ENCODE results near the gene NEAT1.

- TF ChIP-seq EZH2 (IDR thresholded peaks at IDR 0.05; ENCODE audit: borderline replicate concordance, low read length), result no peak
- TF ChIP-seq CTCF (conservative IDR thresholded peaks at IDR 0.05 in 1 of 2, IDR thresholded peaks at IDR 0.05 in 1 of 2; ENCODE audit: extremely low read depth in 1 of 2, insufficient read depth in 1 of 2, low read depth in 1 of 2, low read length in 2 of 2), result no peak
These were observed 24.1 kb downstream of the NEAT1 start for GRCh38 chr11:65446446-65447277.
